ENCODE data around the gene PHACTR3.

DNA sequence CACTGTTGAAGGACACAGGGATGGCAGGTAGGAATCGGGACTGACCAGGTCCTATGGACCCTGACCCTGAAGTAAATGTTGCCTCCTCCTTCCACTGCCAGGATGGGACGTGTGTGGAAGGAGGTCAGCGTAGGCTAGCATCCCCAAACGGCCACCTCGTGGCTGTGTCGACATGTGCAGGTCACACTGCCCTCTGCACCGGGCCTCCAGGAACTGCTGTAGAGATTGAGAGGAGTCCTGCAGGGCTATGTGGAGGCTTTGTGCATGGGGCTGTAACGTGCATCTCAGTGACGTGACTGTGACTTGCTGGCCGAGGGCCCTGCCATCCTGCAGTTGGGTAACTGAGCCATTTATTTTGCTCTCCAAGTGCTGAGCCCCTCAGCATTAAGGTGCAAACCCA, 149.5 kb downstream of the PHACTR3 start:
- no peak for TF ChIP-seq TEAD4 (IDR thresholded peaks at IDR 0.05)
- no peak for TF ChIP-seq TAF1 (IDR thresholded peaks at IDR 0.05; ENCODE audit: low read depth)
- TF ChIP-seq CEBPB (IDR thresholded peaks at IDR 0.05), result no peak

Measured in Ishikawa (cell line).